CD8-positive, alpha-beta memory T cell (primary cell): ENCODE measurements around the gene CCDC194. TPM values are rescaled to one million over a fixed set of nuclear protein-coding genes. Genes with fewer than 3 reads are reported as not detected.

Experiments used
- CTCF ChIA-PET: fragments of 350-600 bp; sonication (Branson Sonifier 250); formaldehyde crosslinking; loops from one replicate; lab custom pipeline; 2021; ENCODE audit warnings: antibody characterized with exemption; lab: Charles Lee
- POLR2A ChIA-PET: fragments of 350-600 bp; sonication (Branson Sonifier 250); formaldehyde crosslinking; loops from one replicate; lab custom pipeline; 2021; ENCODE audit warnings: antibody characterized with exemption; lab: Charles Lee
- DNase-seq, 5 donors: peaks; one replicate each; pipeline versions ENCODE4 v3.0.0 to v3.0.0-alpha.2; 2020 to 2022; ENCODE audit warnings: mixed read lengths in 1 of 5
- H3K27ac ChIP-seq: one replicate; pipeline ENCODE4 v1.7.0; 2013; ENCODE audit warnings: low read depth, mild to moderate bottlenecking, low read length, moderate library complexity
- H3K27me3 ChIP-seq: 2 replicates; pipeline ENCODE4 v1.7.0; 2013; ENCODE audit warnings: low read length, mild to moderate bottlenecking; ENCODE audit not compliant: insufficient read depth, poor library complexity, severe bottlenecking
- H3K36me3 ChIP-seq: 2 replicates; pipeline ENCODE4 v1.7.0; 2013; ENCODE audit warnings: mild to moderate bottlenecking, low read length, moderate library complexity; ENCODE audit not compliant: insufficient read depth
- H3K4me1 ChIP-seq: 2 replicates; pipeline ENCODE4 v1.7.0; 2013; ENCODE audit warnings: mild to moderate bottlenecking, low read length, moderate library complexity; ENCODE audit not compliant: insufficient read depth
- H3K4me3 ChIP-seq: 2 replicates; pipeline ENCODE4 v1.7.0; 2013; ENCODE audit warnings: mild to moderate bottlenecking, low read length
- H3K9me3 ChIP-seq: 2 replicates; pipeline ENCODE4 v1.7.0; 2013; ENCODE audit warnings: mild to moderate bottlenecking, low read length
- H3K27ac Mint-ChIP-seq, 8 donors: one replicate each; pipeline ENCODE4 v1.8.0; 2020 to 2021; ENCODE audit warnings: mixed read lengths in 8 of 8, mild to moderate bottlenecking in 6 of 8, inconsistent platforms in 3 of 8, moderate library complexity in 3 of 8
- H3K27me3 Mint-ChIP-seq, 2 donors: one replicate each; pipeline ENCODE4 v1.8.0; 2020 to 2021; ENCODE audit warnings: mixed read lengths in 2 of 2, mild to moderate bottlenecking in 1 of 2, moderate library complexity in 1 of 2
- H3K36me3 Mint-ChIP-seq, 3 donors: one replicate each; pipeline ENCODE4 v1.8.0; 2020 to 2021; ENCODE audit warnings: mixed read lengths in 3 of 3, inconsistent platforms in 1 of 3, mild to moderate bottlenecking in 1 of 3
- H3K4me1 Mint-ChIP-seq, 3 donors: one replicate each; pipeline ENCODE4 v1.8.0; 2020 to 2021; ENCODE audit warnings: mixed read lengths in 3 of 3, inconsistent platforms in 1 of 3, mild to moderate bottlenecking in 1 of 3
- H3K4me3 Mint-ChIP-seq, 7 donors: one replicate each; pipeline ENCODE4 v1.8.0; 2020 to 2021; ENCODE audit warnings: mixed read lengths in 7 of 7, mild to moderate bottlenecking in 6 of 7, moderate library complexity in 4 of 7, inconsistent platforms in 2 of 7
- H3K9me3 Mint-ChIP-seq, 5 donors: one replicate each; pipeline ENCODE4 v1.8.0; 2020 to 2022; ENCODE audit warnings: mixed read lengths in 5 of 5, mild to moderate bottlenecking in 3 of 5, moderate library complexity in 2 of 5, inconsistent platforms in 1 of 5
- polyA plus RNA-seq: library from polyadenylated mRNA; unstranded; fragments of 300-500 nt; fragmentation: Illumina TruSeq; gene quantifications from one replicate; pipeline ENCODE4 v1.2.3, GENCODE V29; 2021
- total RNA-seq, 2 experiments: library from RNA; stranded (reverse); gene quantifications; one replicate each; pipeline ENCODE4 v1.2.3, GENCODE V29; 2021

CCDC194 gene
- total and polyA plus RNA-seq, 3 experiments from 2014 or later, result 1.1 to 1.5 TPM; not detected in 1

- ChIA-PET CTCF (no interaction called here), POLR2A (no interaction called here)
Observed at GRCh38 chr19:17351815-17352435, 42.1 kb downstream of the CCDC194 start.

GRCh38 chr19:17348700-17349099 lies 45.3 kb downstream of the CCDC194 start:
- H3K27ac Mint-ChIP-seq, result no peak overlapping the region
- H3K27me3 ChIP-seq, result peaks cover 6% of the 10 kb centered on the region
- peaks cover 5 to 11% (median 6%) of the 10 kb centered on the region in 3 donors for H3K4me1 Mint-ChIP-seq
- no peak overlapping the region for H3K4me3 ChIP-seq
- DNase-seq, result no peak
- H3K27me3 Mint-ChIP-seq, result peaks cover 18 to 48% of the 10 kb centered on the region in 2 donors
- H3K36me3 ChIP-seq, result no peaks in the 10 kb centered on the region
- no peaks in the 10 kb centered on the region for H3K9me3 Mint-ChIP-seq
- no peak overlapping the region for H3K27ac ChIP-seq
- H3K4me1 ChIP-seq, result no peaks in the 10 kb centered on the region
- peaks cover 0 to 1% (median 0%) of the 10 kb centered on the region in 3 donors for H3K36me3 Mint-ChIP-seq
- ChIA-PET POLR2A (no interaction called here), CTCF (interaction anchor here (1.1 to 2.0 kb wide), 3 partner anchors 38 to 118 kb away, joined by 3 to 7 read pairs (median 6); no protein-coding TSS in a partner anchor)
- H3K9me3 ChIP-seq, result no peaks in the 10 kb centered on the region
- H3K4me3 Mint-ChIP-seq, result no peak overlapping the region

More at GRCh38 chr19:17351815-17352435, 42.1 kb downstream of the CCDC194 start:
- no peak overlapping the region for H3K27ac Mint-ChIP-seq
- H3K9me3 Mint-ChIP-seq, result no peaks in the 10 kb centered on the region
- peaks cover 6% of the 10 kb centered on the region for H3K27me3 ChIP-seq
- no peaks in the 10 kb centered on the region for H3K9me3 ChIP-seq
- no peaks in the 10 kb centered on the region for H3K36me3 ChIP-seq
- H3K4me3 ChIP-seq, result no peak overlapping the region
- peaks cover 0 to 6% (median 0%) of the 10 kb centered on the region in 3 donors for H3K4me1 Mint-ChIP-seq
- no peak for DNase-seq
- H3K36me3 Mint-ChIP-seq, result no peaks in the 10 kb centered on the region
- H3K4me3 Mint-ChIP-seq, result no peak overlapping the region
- peaks cover 18 to 49% of the 10 kb centered on the region in 2 donors for H3K27me3 Mint-ChIP-seq
- H3K27ac ChIP-seq, result no peak overlapping the region
- no peaks in the 10 kb centered on the region for H3K4me1 ChIP-seq

GRCh38 chr19:17347877-17348276 lies 46.1 kb downstream of the CCDC194 start:
- peaks cover 18 to 42% of the 10 kb centered on the region in 2 donors for H3K27me3 Mint-ChIP-seq
- POLR2A ChIA-PET, result no interaction called here

GRCh38 chr19:17347361-17347760 lies 46.6 kb downstream of the CCDC194 start:
- no peak for DNase-seq

More at GRCh38 chr19:17347877-17348276, 46.1 kb downstream of the CCDC194 start:
- CTCF ChIA-PET, result interaction anchor here (1.0 to 2.0 kb wide), 2 partner anchors 38 to 41 kb away, joined by 3 to 6 read pairs; no protein-coding TSS in a partner anchor
- Histone ChIP-seq H3K9me3 (no peaks in the 10 kb centered on the region), H3K36me3 (no peaks in the 10 kb centered on the region), H3K4me3 (no peak overlapping the region), H3K27me3 (peaks cover 6% of the 10 kb centered on the region), H3K27ac (no peak overlapping the region), H3K4me1 (no peaks in the 10 kb centered on the region)
- Mint-ChIP-seq H3K27ac (no peak overlapping the region), H3K4me1 (peaks cover 5 to 11% (median 6%) of the 10 kb centered on the region in 3 donors), H3K36me3 (peaks cover 0 to 1% (median 0%) of the 10 kb centered on the region in 3 donors), H3K9me3 (no peaks in the 10 kb centered on the region), H3K4me3 (no peak overlapping the region)
- DNase-seq, result no peak

GRCh38 chr19:17346109-17346671 lies 47.8 kb downstream of the CCDC194 start:
- Histone ChIP-seq H3K4me3 (no peak overlapping the region), H3K27ac (no peak overlapping the region), H3K36me3 (no peaks in the 10 kb centered on the region), H3K27me3 (peaks cover 6% of the 10 kb centered on the region), H3K9me3 (no peaks in the 10 kb centered on the region), H3K4me1 (no peaks in the 10 kb centered on the region)
- peak overlapping the region in 1 of 8 donors; percentile 51 for H3K27ac Mint-ChIP-seq
- H3K36me3 Mint-ChIP-seq, result peaks cover 0 to 10% (median 0%) of the 10 kb centered on the region in 3 donors
- POLR2A ChIA-PET, result no interaction called here
- peaks cover 9 to 31% of the 10 kb centered on the region in 2 donors for H3K27me3 Mint-ChIP-seq
- peaks cover 5 to 6% (median 5%) of the 10 kb centered on the region in 3 donors for H3K4me1 Mint-ChIP-seq
- no peaks in the 10 kb centered on the region for H3K9me3 Mint-ChIP-seq
- peak; percentile 62 to 81 (median 68) for DNase-seq
- no peak overlapping the region for H3K4me3 Mint-ChIP-seq
- CTCF ChIA-PET, result interaction anchor here (0.7 to 2.1 kb wide), 13 partner anchors 11 to 115 kb away, joined by 3 to 7 read pairs (median 4); partner anchors contain the start of genes DDA1 and TMEM221

More at GRCh38 chr19:17347361-17347760, 46.6 kb downstream of the CCDC194 start:
- H3K4me1 Mint-ChIP-seq, result peaks cover 5 to 11% (median 6%) of the 10 kb centered on the region in 3 donors
- H3K9me3 Mint-ChIP-seq, result no peaks in the 10 kb centered on the region
- H3K4me1 ChIP-seq, result no peaks in the 10 kb centered on the region
- no peak overlapping the region for H3K27ac ChIP-seq
- H3K27ac Mint-ChIP-seq, result no peak overlapping the region
- H3K27me3 ChIP-seq, result peaks cover 6% of the 10 kb centered on the region
- no peak overlapping the region for H3K4me3 ChIP-seq
- CTCF ChIA-PET, result interaction anchor here (1.0 to 2.0 kb wide), 2 partner anchors 38 to 41 kb away, joined by 3 to 6 read pairs; no protein-coding TSS in a partner anchor
- no peaks in the 10 kb centered on the region for H3K36me3 ChIP-seq
- H3K36me3 Mint-ChIP-seq, result peaks cover 0 to 3% (median 0%) of the 10 kb centered on the region in 3 donors
- peaks cover 14 to 39% of the 10 kb centered on the region in 2 donors for H3K27me3 Mint-ChIP-seq
- POLR2A ChIA-PET, result no interaction called here
- no peak overlapping the region for H3K4me3 Mint-ChIP-seq
- no peaks in the 10 kb centered on the region for H3K9me3 ChIP-seq

GRCh38 chr19:17341845-17342244 lies 52.2 kb downstream of the CCDC194 start:
- POLR2A ChIA-PET, result interaction anchor here (0.6 kb wide), 2 partner anchors 10 to 1889 kb away, joined by 3 to 8 read pairs; no protein-coding TSS in a partner anchor
- Mint-ChIP-seq H3K9me3 (no peaks in the 10 kb centered on the region), H3K4me1 (peaks cover 11 to 27% (median 16%) of the 10 kb centered on the region in 3 donors), H3K27ac (peak overlapping the region in 1 of 8 donors; percentile 6), H3K36me3 (peaks cover 0 to 19% (median 0%) of the 10 kb centered on the region in 3 donors), H3K4me3 (no peak overlapping the region), H3K27me3 (peaks cover 0 to under 1% of the 10 kb centered on the region in 2 donors)
- Histone ChIP-seq H3K9me3 (no peaks in the 10 kb centered on the region), H3K36me3 (no peaks in the 10 kb centered on the region), H3K27me3 (no peaks in the 10 kb centered on the region), H3K4me3 (no peak overlapping the region), H3K27ac (no peak overlapping the region), H3K4me1 (peaks cover 8% of the 10 kb centered on the region)
- CTCF ChIA-PET, result no interaction called here
- DNase-seq, result no peak

GRCh38 chr19:17341386-17341785 lies 52.6 kb downstream of the CCDC194 start:
- Mint-ChIP-seq H3K4me1 (peaks cover 15 to 31% (median 20%) of the 10 kb centered on the region in 3 donors), H3K36me3 (peaks cover 0 to 21% (median 0%) of the 10 kb centered on the region in 3 donors), H3K9me3 (no peaks in the 10 kb centered on the region), H3K4me3 (peak overlapping the region in 1 of 7 donors; percentile 54), H3K27ac (peak overlapping the region in 1 of 8 donors; percentile 6), H3K27me3 (no peaks in the 10 kb centered on the region)
- DNase-seq, result no peak
- H3K9me3 ChIP-seq, result no peaks in the 10 kb centered on the region
- ChIA-PET CTCF (interaction anchor here (0.5 kb wide), 1 partner anchor 38 kb away, joined by 3 read pairs; no protein-coding TSS in a partner anchor), POLR2A (no interaction called here)
- H3K36me3 ChIP-seq, result no peaks in the 10 kb centered on the region
- no peaks in the 10 kb centered on the region for H3K27me3 ChIP-seq
- H3K27ac ChIP-seq, result no peak overlapping the region
- H3K4me3 ChIP-seq, result no peak overlapping the region
- H3K4me1 ChIP-seq, result peaks cover 8% of the 10 kb centered on the region
